ENCODE measurements around the gene PIEZO2.

GRCh38 chr18:10923141-10923540, 226.2 kb downstream of the PIEZO2 start:
- TF ChIP-seq TAF1 (IDR thresholded peaks at IDR 0.05; ENCODE audit: low read depth, low read length) (no peak), POLR2A (IDR thresholded peaks at IDR 0.05; ENCODE audit: low read depth, low read length) (no peak), POLR2AphosphoS5 (IDR thresholded peaks at IDR 0.05; ENCODE audit: low read depth, low read length) (no peak)

All from GM12891 (cell line).